Brain microvascular endothelial cell (primary cell): ENCODE measurements around the gene CNTNAP1.

Experiments
- DNase-seq: peaks from one replicate; pipeline ENCODE4 v3.0.0-alpha.2; 2020
- H3K27ac ChIP-seq: fragments of 250-450 bp; sonication (Bioruptor Pico); 2 replicates; pipeline ENCODE4 v1.5.1; 2020; ENCODE audit warnings: mild to moderate bottlenecking, moderate library complexity
- H3K27me3 ChIP-seq: fragments of 250-450 bp; sonication (Bioruptor Pico); replicated peaks from 2 replicates; pipeline ENCODE4 v1.5.1; 2020; ENCODE audit warnings: mild to moderate bottlenecking
- H3K36me3 ChIP-seq: fragments of 250-450 bp; sonication (Bioruptor Pico); replicated peaks from 2 replicates; pipeline ENCODE4 v1.5.1; 2020; ENCODE audit warnings: mild to moderate bottlenecking
- H3K4me3 ChIP-seq: 2 replicates; pipeline ENCODE4 v1.5.1; 2011; ENCODE audit warnings: low read depth, mild to moderate bottlenecking, control low read depth, low read length, moderate library complexity
- in situ Hi-C: cut with HindIII; loops from 2 replicates; pipeline ENCODE4 v1.10.0; 2017; ENCODE audit warnings: low sequenced_read_pairs, low pct_ligation_motif_present
- TF ChIP-seq, protein P1 (sequence below): IDR thresholded peaks from 2 replicates; pipeline ENCODE4 v1.5.1; 2011; ENCODE audit warnings: low read depth, mild to moderate bottlenecking, moderate library complexity, low read length, control low read depth, inconsistent platforms; ENCODE audit errors: missing control alignments

Gene CNTNAP1

DNA sequence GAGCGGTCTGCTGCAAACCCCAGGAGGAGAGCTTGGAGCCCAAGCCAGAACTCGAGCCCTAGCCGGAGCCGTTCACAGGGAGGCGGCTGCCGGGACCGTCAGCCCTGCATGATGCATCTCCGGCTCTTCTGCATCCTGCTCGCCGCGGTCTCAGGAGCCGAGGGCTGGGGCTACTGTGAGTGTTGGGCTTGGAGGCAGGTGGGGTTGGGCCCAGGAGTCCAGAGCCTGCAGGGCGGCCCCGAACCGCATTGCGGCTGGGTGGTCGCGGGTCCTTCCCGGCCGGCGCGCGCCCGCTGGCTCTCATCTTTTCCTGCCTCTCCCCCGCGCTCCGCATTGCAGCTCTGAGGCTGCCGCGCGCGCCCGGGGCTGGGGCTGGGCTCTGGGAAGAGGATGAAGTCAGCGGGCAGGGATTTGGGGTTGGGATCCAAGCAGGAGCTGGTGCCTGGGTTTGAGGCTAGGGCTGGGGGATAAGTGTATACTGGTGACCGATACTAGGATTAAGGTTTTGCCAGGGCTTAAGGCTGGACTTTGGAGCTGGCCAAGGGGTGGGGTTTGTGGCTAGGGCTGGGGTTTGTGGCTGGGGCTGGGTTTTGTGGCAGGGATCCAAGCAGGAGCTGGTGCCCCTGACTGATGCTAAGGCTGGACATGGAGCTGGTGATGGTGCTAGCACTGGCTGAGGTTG, 532 bp downstream of the CNTNAP1 start:
- peak; percentile 43 for DNase-seq
- TF ChIP-seq, protein P1, sequence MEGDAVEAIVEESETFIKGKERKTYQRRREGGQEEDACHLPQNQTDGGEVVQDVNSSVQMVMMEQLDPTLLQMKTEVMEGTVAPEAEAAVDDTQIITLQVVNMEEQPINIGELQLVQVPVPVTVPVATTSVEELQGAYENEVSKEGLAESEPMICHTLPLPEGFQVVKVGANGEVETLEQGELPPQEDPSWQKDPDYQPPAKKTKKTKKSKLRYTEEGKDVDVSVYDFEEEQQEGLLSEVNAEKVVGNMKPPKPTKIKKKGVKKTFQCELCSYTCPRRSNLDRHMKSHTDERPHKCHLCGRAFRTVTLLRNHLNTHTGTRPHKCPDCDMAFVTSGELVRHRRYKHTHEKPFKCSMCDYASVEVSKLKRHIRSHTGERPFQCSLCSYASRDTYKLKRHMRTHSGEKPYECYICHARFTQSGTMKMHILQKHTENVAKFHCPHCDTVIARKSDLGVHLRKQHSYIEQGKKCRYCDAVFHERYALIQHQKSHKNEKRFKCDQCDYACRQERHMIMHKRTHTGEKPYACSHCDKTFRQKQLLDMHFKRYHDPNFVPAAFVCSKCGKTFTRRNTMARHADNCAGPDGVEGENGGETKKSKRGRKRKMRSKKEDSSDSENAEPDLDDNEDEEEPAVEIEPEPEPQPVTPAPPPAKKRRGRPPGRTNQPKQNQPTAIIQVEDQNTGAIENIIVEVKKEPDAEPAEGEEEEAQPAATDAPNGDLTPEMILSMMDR = no peak
- no peak overlapping the region for H3K27ac ChIP-seq
- H3K27me3 ChIP-seq = no peaks in the 10 kb centered on the region
- peak overlapping the region; percentile 58 for H3K4me3 ChIP-seq
- H3K36me3 ChIP-seq = no peaks in the 10 kb centered on the region
- in situ Hi-C loops = no loop called here

DNA sequence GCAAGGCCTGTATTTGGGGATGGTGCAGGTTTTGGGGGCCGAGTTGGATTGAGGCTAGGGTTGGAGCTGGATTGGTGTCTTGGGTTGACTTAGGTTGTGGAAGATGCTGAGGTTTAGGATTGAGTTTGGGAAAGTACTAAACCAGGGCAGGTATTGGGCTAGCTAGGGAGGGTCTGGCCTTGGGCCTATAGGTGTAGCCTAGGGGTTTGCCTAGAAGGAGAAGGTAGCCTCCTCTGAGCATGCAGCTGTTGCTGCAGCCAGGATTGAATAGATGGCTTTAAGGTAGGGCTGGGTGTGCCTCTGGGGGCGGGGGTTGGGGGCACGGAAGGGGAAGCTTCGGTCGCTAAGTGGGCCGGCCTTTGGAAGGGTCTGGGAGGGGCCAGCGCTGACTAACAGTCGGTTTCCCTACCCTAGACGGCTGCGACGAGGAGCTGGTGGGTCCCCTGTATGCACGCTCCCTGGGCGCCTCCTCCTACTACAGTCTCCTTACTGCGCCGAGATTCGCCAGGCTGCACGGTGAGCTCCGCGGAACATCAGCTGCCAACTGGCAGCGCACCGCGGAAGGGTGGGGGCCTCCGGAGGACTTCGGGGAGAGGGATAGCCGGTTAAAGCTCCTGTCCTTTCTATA, 1.2 kb downstream of the CNTNAP1 start:
- Histone ChIP-seq H3K4me3 (peak overlapping the region; percentile 5), H3K36me3 (no peaks in the 10 kb centered on the region), H3K27me3 (no peaks in the 10 kb centered on the region), H3K27ac (no peak overlapping the region)
- no peak for DNase-seq
- in situ Hi-C loops = no loop called here
- TF ChIP-seq, protein P1 = no peak

DNA sequence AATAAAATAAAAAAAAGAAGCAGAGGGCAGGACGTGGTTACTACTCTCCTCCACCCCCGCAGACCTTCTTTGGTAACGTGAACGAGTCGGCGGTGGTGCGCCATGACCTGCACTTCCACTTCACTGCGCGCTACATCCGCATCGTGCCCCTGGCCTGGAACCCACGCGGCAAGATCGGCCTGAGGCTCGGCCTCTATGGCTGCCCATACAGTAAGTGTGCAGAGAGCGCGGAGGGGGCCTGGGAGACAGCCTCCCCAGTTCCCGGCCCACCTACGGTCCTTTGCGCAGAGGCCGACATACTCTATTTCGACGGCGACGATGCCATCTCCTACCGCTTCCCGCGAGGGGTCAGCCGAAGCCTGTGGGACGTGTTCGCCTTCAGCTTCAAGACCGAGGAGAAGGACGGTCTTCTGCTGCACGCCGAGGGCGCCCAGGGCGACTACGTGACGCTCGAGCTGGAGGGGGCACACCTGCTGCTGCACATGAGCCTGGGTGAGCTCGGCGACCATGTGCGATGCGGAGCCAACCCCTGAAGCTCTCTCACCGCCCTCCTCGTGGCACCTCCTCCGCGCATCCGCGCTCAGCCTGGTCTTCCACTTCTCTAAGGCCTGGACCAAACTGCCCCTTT, 2.7 kb downstream of the CNTNAP1 start:
- H3K4me3 ChIP-seq = no peak overlapping the region
- in situ Hi-C loops = no loop called here
- no peak overlapping the region for H3K27ac ChIP-seq
- TF ChIP-seq, protein P1 = no peak
- H3K27me3 ChIP-seq = no peaks in the 10 kb centered on the region
- DNase-seq = no peak
- H3K36me3 ChIP-seq = no peaks in the 10 kb centered on the region

DNA sequence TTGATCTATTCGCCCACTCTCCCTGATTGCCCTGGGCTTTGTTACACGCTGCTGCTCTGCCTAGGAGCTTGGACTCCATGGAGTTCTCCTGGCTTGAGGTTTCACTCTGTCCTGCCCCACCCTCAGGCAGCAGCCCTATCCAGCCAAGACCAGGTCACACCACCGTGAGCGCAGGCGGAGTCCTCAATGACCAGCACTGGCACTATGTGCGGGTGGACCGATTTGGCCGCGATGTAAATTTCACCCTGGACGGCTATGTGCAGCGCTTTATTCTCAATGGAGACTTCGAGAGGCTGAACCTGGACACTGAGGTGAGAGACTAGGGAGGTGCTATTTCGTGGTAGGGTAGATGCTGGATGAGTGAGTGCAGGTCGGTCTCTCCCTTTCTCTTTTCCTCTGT, 3.5 kb downstream of the CNTNAP1 start:
- Histone ChIP-seq H3K27ac (no peak overlapping the region), H3K36me3 (no peaks in the 10 kb centered on the region), H3K4me3 (no peak overlapping the region), H3K27me3 (no peaks in the 10 kb centered on the region)
- TF ChIP-seq, protein P1 = no peak
- in situ Hi-C loops = no loop called here
- DNase-seq = no peak

DNA sequence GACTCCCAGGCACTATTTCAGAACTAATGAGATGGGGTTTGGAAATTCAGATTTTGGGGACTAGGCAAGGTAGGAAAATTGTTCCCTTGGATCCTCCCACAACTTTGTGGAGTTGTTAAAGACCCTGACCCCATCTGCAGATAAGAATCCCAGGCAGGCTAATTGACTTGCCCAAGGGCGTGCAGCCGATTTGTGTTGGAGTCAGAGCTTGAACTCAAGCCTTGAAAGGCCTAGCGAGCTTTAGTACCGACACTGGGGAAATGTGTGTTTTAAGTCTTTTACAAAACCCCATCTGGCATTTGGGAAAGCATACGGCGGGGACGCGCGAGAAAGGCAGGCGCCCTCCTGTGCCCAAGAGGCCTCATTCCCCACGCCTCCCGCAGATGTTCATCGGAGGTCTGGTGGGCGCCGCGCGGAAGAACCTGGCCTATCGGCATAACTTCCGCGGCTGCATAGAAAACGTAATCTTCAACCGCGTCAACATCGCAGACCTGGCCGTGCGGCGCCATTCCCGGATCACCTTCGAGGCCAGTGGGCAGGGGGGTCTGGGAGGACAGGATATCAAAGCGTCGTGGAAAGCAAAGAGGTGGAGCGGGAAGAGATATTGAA, 4.3 kb downstream of the CNTNAP1 start:
- Histone ChIP-seq H3K27me3 (no peaks in the 10 kb centered on the region), H3K4me3 (no peak overlapping the region), H3K36me3 (no peaks in the 10 kb centered on the region), H3K27ac (no peak overlapping the region)
- TF ChIP-seq, protein P1 = no peak
- DNase-seq = no peak
- in situ Hi-C loops = no loop called here
